Measurements from ENCODE around the gene RLN3. TPM values are rescaled to one million over a fixed set of nuclear protein-coding genes. Genes with fewer than 3 reads are reported as not detected.
"Not testable (repeated sequence)": the region's sequence is repeated elsewhere in the genome, so short reads cannot be mapped to it uniquely, and the experiment has no call there.

The RLN3 gene
- polyA plus RNA-seq, 1 of the 3 experiments (the other 2 are of a cell fraction) = not detected

GRCh38 chr19:14023404-14024235 lies 4.3 kb upstream of the RLN3 start (continued):
- TF ChIP-seq RCOR1 (IDR thresholded peaks at IDR 0.05; ENCODE audit: low read length) = no peak
- no peak for TF ChIP-seq MXI1 (IDR thresholded peaks at IDR 0.05; ENCODE audit: low read depth, low read length)
- no peak for TF ChIP-seq JUND (IDR thresholded peaks at IDR 0.05)
- no peak for TF ChIP-seq FOXM1 (IDR thresholded peaks at IDR 0.05; ENCODE audit: low read depth)
- TF ChIP-seq PBX3 (IDR thresholded peaks at IDR 0.05) = no peak
- TF ChIP-seq TEAD4 (IDR thresholded peaks at IDR 0.05; ENCODE audit: borderline replicate concordance, insufficient read depth) = no peak
- no peak for TF ChIP-seq YY1 (IDR thresholded peaks at IDR 0.05; ENCODE audit: low read depth)
- TF ChIP-seq EZH2phosphoT487 (IDR thresholded peaks at IDR 0.05; ENCODE audit: borderline replicate concordance, low read depth) = no peak
- no peak for TF ChIP-seq MAX (IDR thresholded peaks at IDR 0.05; ENCODE audit: low read depth)
- TF ChIP-seq RXRA (IDR thresholded peaks at IDR 0.05; ENCODE audit: borderline replicate concordance, low read depth) = no peak
- no peak for TF ChIP-seq REST (IDR thresholded peaks at IDR 0.05; ENCODE audit: low read depth, low read length)
- TF ChIP-seq MEF2A (IDR thresholded peaks at IDR 0.05; ENCODE audit: borderline replicate concordance, low read depth) = no peak
- no peak for TF ChIP-seq TCF12 (IDR thresholded peaks at IDR 0.05)
- no peak for TF ChIP-seq EP300 (IDR thresholded peaks at IDR 0.05; ENCODE audit: borderline replicate concordance in 1 of 2, low read depth in 1 of 2, low read length in 1 of 2)
- no peak for TF ChIP-seq SIN3A (IDR thresholded peaks at IDR 0.05; ENCODE audit: borderline replicate concordance, low read depth, low read length)
- TF ChIP-seq RAD21 (IDR thresholded peaks at IDR 0.05; ENCODE audit: low read length) = peak; percentile 49
- no peak for TF ChIP-seq FOXJ3 (CRISPR knock-in tag; IDR thresholded peaks at IDR 0.05)
- TF ChIP-seq IRF3 (IDR thresholded peaks at IDR 0.05; ENCODE audit: low read depth, low read length) = no peak
- no peak for TF ChIP-seq NFIC (IDR thresholded peaks at IDR 0.05; ENCODE audit: borderline replicate concordance)
- peak; percentile 64 for TF ChIP-seq CTCF (IDR thresholded peaks at IDR 0.05)

GRCh38 chr19:14026652-14027192 lies 1.2 kb upstream of the RLN3 start:
- H3K4me3 ChIP-seq (ENCODE audit: low read depth in 2 of 2, low read length in 1 of 2); H3K79me2 ChIP-seq (ENCODE audit: insufficient read depth); H3K9ac ChIP-seq; H4K20me1 ChIP-seq (ENCODE audit: insufficient read depth); H3K27ac ChIP-seq (ENCODE audit: low read depth in 2 of 2, low read length in 1 of 2); H2AFZ ChIP-seq (ENCODE audit: low read depth); H3K9me2 ChIP-seq; H3K4me1 ChIP-seq (ENCODE audit: control insufficient read depth in 1 of 2, insufficient read depth in 2 of 2, low read depth in 1 of 2, low read length in 1 of 2); H3K36me3 ChIP-seq (replicated peaks in 1 of 2; ENCODE audit: control insufficient read depth in 1 of 2, insufficient read depth in 2 of 2, low read length in 1 of 2); H3K27me3 ChIP-seq (ENCODE audit: insufficient read depth); DNase-seq; H3K4me2 ChIP-seq; H3K9me3 ChIP-seq: not testable (repeated sequence)
- POLR2A ChIA-PET = interaction anchor here (0.7 to 1.0 kb wide), 2 partner anchors 124 to 295 kb away, joined by 5 to 6 read pairs; no protein-coding TSS in a partner anchor
- WGBS (ENCODE audit: low lambda C conversion rate) = 86% methylated on average over 5 of the region's 5 CpGs
- H3F3A ChIP-seq (replicated peaks; ENCODE audit: insufficient read depth) = peaks cover 14% of the 10 kb centered on the region
- CTCF ChIA-PET = interaction anchor here (0.9 to 1.1 kb wide), 2 partner anchors 16 to 147 kb away, joined by 3 to 4 read pairs; no protein-coding TSS in a partner anchor
